DND-41 (cell line): Measurements from ENCODE around the gene HEY2.

Experiments
- CTCF ChIP-seq: IDR thresholded peaks from 2 replicates; pipeline ENCODE4 v1.5.1; 2012; ENCODE audit warnings: borderline replicate concordance, low read length, moderate library complexity, mild to moderate bottlenecking; ENCODE audit not compliant: poor library complexity, severe bottlenecking; ENCODE audit errors: extremely low read depth
- EZH2 ChIP-seq: IDR thresholded peaks from 3 replicates; pipeline ENCODE4 v1.6.1; 2012; ENCODE audit warnings: borderline replicate concordance, low read depth, mild to moderate bottlenecking, moderate library complexity, low read length, inconsistent platforms; ENCODE audit not compliant: severe bottlenecking

DNA sequence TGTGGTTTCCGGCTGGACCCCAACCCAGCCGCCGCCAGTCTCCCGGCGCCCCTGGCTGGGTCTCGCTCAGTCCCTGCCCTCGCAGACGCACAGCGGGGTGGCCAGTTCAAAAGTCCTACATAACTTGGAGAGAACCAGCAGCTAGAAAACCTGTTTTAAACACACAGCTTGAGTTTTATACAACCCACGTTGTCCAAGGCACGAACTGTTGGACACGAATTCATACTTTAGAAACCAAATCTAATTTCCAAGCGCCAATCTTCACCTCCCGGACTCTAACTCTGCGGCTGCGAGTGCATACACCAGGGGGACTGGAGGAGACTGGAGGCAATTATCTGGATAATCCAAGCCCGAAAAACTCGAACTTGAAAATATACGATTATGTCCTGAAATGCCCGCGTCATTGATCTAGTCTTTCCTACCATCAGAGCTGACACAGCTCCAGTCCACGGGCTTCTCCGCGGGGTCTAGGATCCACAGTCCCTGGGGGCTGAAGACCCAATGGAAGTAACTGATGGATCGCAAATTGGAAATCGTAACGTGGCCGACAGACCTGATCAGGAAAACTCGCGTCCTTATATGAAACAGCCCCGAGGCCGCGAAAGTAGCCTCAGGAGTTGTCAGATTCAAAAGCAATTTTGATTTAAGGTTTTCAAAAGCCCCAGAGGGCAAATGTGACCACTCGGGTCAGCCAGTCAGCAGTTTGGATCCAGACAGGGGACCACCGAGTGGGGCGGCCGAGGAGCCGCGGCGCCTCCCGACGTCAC is 843 bp upstream of the HEY2 start:
- no peak for TF ChIP-seq EZH2
- TF ChIP-seq CTCF = no peak
